Trophoblast cell (in vitro differentiated cells and primary cell): ENCODE data around the gene PCDHGB2.
"Not testable (repeated sequence)": the region's sequence is repeated elsewhere in the genome, so short reads cannot be mapped to it uniquely, and the experiment has no call there.

Experiments used
- DNase-seq, 2 donors: peaks; one replicate each; pipeline ENCODE4 v3.0.0-alpha.2; 2016
- H2AFZ ChIP-seq: 2 replicates; pipeline ENCODE4 v1.6.1; 2013; ENCODE audit warnings: low read length, moderate library complexity, mild to moderate bottlenecking; ENCODE audit not compliant: insufficient read depth, poor library complexity
- H2AK5ac ChIP-seq: 2 replicates; pipeline ENCODE4 v1.6.1; 2013; ENCODE audit warnings: mild to moderate bottlenecking, low read length
- H2BK120ac ChIP-seq: 2 replicates; pipeline ENCODE4 v1.6.1; 2013; ENCODE audit warnings: low read length, mild to moderate bottlenecking, moderate library complexity; ENCODE audit not compliant: insufficient read depth, poor library complexity
- H2BK12ac ChIP-seq: 2 replicates; pipeline ENCODE4 v1.6.1; 2013; ENCODE audit warnings: mild to moderate bottlenecking, low read length, moderate library complexity
- H2BK5ac ChIP-seq: 2 replicates; pipeline ENCODE4 v1.6.1; 2013; ENCODE audit warnings: low read length, low read depth, moderate library complexity, mild to moderate bottlenecking; ENCODE audit not compliant: poor library complexity
- H3K14ac ChIP-seq: 2 replicates; pipeline ENCODE4 v1.6.1; 2013; ENCODE audit warnings: mild to moderate bottlenecking, low read length
- H3K18ac ChIP-seq: 2 replicates; pipeline ENCODE4 v1.6.1; 2013; ENCODE audit warnings: mild to moderate bottlenecking, low read length
- H3K23ac ChIP-seq: 2 replicates; pipeline ENCODE4 v1.6.1; 2013; ENCODE audit warnings: low read length
- H3K27ac ChIP-seq: 2 replicates; pipeline ENCODE4 v1.5.1; 2013; ENCODE audit warnings: low read depth, mild to moderate bottlenecking, inconsistent platforms, low read length, moderate library complexity
- H3K27me3 ChIP-seq: 2 replicates; pipeline ENCODE4 v1.6.1; 2013; ENCODE audit warnings: inconsistent platforms, mild to moderate bottlenecking, low read length, moderate library complexity; ENCODE audit not compliant: insufficient read depth
- H3K36me3 ChIP-seq, 2 experiments: 1 replicate in 1 of 2; 2 replicates in 1 of 2; pipeline ENCODE4 v1.6.1; 2013; ENCODE audit warnings: low read length in 2 of 2, mild to moderate bottlenecking in 2 of 2, moderate library complexity in 1 of 2; ENCODE audit not compliant: insufficient read depth in 2 of 2, control insufficient read depth in 1 of 2
- H3K4ac ChIP-seq: 2 replicates; pipeline ENCODE4 v1.6.1; 2013; ENCODE audit warnings: low read depth, mild to moderate bottlenecking, low read length, moderate library complexity
- H3K4me1 ChIP-seq, 2 experiments: 1 replicate in 1 of 2; 2 replicates in 1 of 2; pipeline ENCODE4 v1.6.1; 2013; ENCODE audit warnings: low read length in 2 of 2, mild to moderate bottlenecking in 2 of 2, moderate library complexity in 1 of 2; ENCODE audit not compliant: insufficient read depth in 2 of 2, control insufficient read depth in 1 of 2
- H3K4me2 ChIP-seq: 2 replicates; pipeline ENCODE4 v1.6.1; 2013; ENCODE audit warnings: inconsistent platforms, mild to moderate bottlenecking, low read length, moderate library complexity
- H3K4me3 ChIP-seq: 2 replicates; pipeline ENCODE4 v1.5.1; 2013; ENCODE audit warnings: mild to moderate bottlenecking, low read depth, low read length, inconsistent platforms
- H3K79me1 ChIP-seq: one replicate; pipeline ENCODE4 v1.6.1; 2013; ENCODE audit warnings: low read length
- H3K79me2 ChIP-seq: 2 replicates; pipeline ENCODE4 v1.6.1; 2013; ENCODE audit warnings: low read length, mild to moderate bottlenecking; ENCODE audit not compliant: control insufficient read depth, insufficient read depth, poor library complexity
- H3K9ac ChIP-seq: 2 replicates; pipeline ENCODE4 v1.6.1; 2013; ENCODE audit warnings: mild to moderate bottlenecking, low read length
- H3K9me3 ChIP-seq: 2 replicates; pipeline ENCODE4 v1.6.1; 2013; ENCODE audit warnings: low read depth, mild to moderate bottlenecking, control low read depth, inconsistent platforms, low read length; ENCODE audit not compliant: insufficient read depth
- H4K12ac ChIP-seq: 2 replicates; pipeline ENCODE4 v1.6.1; 2013; ENCODE audit warnings: low read depth, mild to moderate bottlenecking, low read length, moderate library complexity
- H4K8ac ChIP-seq: 2 replicates; pipeline ENCODE4 v1.6.1; 2013; ENCODE audit warnings: low read depth, mild to moderate bottlenecking, low read length, moderate library complexity
- H4K91ac ChIP-seq: one replicate; pipeline ENCODE4 v1.6.1; 2013; ENCODE audit warnings: low read depth, mild to moderate bottlenecking, low read length, moderate library complexity
- WGBS: extraction: QIAGEN DNeasy Blood & Tissue Kit; methylation state at CpG from one replicate; pipeline ENCODE4 v1.1.7; 2013; ENCODE audit warnings: missing lambda C conversion rate; ENCODE audit not compliant: insufficient read length, insufficient coverage; ENCODE audit errors: extremely low coverage; 5-methylcytosine and 5-hydroxymethylcytosine counted together

PCDHGB2 gene

DNA sequence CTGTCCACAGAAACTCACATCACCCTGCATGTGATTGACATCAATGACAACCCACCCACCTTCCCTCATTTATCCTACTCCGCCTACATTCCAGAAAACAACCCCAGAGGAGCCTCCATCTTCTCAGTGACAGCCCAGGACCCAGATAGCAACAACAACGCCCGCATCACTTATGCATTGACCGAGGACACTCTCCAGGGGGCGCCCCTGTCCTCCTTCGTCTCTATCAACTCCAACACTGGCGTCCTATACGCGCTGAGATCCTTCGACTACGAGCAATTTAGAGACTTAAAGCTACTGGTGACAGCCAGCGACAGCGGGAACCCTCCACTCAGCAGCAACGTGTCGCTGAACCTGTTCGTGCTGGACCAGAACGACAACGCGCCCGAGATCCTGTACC, 14.5 kb upstream of the PCDHGB2 start:
- no peaks in the 10 kb centered on the region for H3K79me2 ChIP-seq
- H3K9me3 ChIP-seq, result peaks cover 14% of the 10 kb centered on the region

DNA sequence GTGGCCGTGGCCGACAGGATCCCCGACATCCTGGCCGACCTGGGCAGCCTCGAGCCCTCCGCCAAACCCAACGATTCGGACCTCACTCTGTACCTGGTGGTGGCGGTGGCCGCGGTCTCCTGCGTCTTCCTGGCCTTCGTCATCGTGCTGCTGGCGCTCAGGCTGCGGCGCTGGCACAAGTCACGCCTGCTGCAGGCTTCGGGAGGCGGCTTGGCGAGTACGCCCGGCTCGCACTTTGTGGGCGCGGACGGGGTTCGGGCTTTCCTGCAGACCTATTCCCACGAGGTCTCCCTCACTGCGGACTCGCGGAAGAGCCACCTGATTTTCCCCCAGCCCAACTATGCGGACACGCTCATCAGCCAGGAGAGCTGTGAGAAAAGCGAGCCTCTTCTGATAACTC, 13.8 kb upstream of the PCDHGB2 start:
- not testable (repeated sequence) for H3K79me1 ChIP-seq, H2AFZ ChIP-seq

More for the DNA sequence above, 14.5 kb upstream of the PCDHGB2 start:
- H3K36me3 ChIP-seq, result peaks cover 0 to 2% of the 10 kb centered on the region in 2 experiments
- no peak overlapping the region for H2BK5ac ChIP-seq
- no peak overlapping the region for H3K4ac ChIP-seq
- no peaks in the 10 kb centered on the region for H3K79me1 ChIP-seq
- H3K4me2 ChIP-seq, result no peak overlapping the region
- no peak overlapping the region for H4K12ac ChIP-seq
- H3K23ac ChIP-seq, result no peak overlapping the region
- no CpG with 5 or more reads among the region's 20 CpGs for WGBS
- no peak overlapping the region for H3K9ac ChIP-seq
- H3K14ac ChIP-seq, result no peak overlapping the region
- no peak overlapping the region for H3K27ac ChIP-seq
- peak overlapping the region; percentile 44 for H3K4me3 ChIP-seq
- no peak overlapping the region for H2AFZ ChIP-seq
- H3K4me1 ChIP-seq, result no peaks in the 10 kb centered on the region
- no peak overlapping the region for H2BK120ac ChIP-seq
- H3K18ac ChIP-seq, result no peak overlapping the region
- DNase-seq, result no peak
- no peak overlapping the region for H4K8ac ChIP-seq
- H4K91ac ChIP-seq, result no peak overlapping the region
- H2BK12ac ChIP-seq, result no peak overlapping the region
- no peaks in the 10 kb centered on the region for H3K27me3 ChIP-seq
- no peak overlapping the region for H2AK5ac ChIP-seq

DNA sequence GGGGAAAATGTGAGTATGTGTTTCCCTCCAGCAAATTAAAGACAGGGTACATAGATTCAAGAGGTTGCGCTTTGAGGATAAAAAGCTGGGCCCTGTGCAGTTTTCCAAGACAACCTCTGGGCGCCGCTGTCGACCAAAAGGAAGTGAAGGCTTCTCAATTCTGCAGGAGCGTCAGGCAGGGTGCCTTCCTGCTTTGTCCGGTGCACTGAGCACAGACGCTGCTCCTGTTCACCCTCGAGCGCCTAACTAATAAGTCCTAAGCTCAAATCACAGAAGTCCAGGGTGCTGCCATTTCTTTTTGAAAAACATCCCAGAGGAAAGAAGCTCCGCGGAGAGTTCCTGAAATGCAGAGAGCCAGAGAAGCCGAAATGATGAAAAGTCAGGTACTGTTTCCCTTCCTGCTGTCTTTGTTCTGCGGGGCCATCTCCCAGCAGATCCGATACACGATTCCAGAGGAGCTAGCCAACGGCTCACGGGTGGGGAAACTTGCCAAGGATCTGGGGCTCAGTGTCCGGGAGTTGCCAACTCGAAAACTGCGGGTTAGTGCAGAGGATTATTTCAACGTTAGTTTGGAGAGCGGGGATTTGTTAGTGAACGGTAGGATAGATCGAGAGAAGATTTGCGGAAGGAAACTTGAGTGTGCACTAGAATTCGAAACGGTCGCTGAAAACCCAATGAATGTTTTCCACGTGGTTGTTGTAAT, 9.7 kb upstream of the PCDHGB2 start, which contains the start of gene PCDHGB1:
Gene PCDHGB1 (plus strand): TSS at position 183 of the 703 bp plus-strand sequence. CDS start 162 bp downstream, at position 345.
- no peak within 1 kb of the TSS for H3K18ac ChIP-seq
- peaks cover 0 to 4% of the 10 kb centered on the region in 2 experiments for H3K36me3 ChIP-seq
- H3K4me2 ChIP-seq, result peak within 1 kb of the TSS; percentile 39
- H2AK5ac ChIP-seq, result no peak within 1 kb of the TSS
- no peak within 1 kb of the TSS for H3K4me3 ChIP-seq
- H2AFZ ChIP-seq, result peak within 1 kb of the TSS; percentile 85
- no peak within 1 kb of the TSS for H2BK12ac ChIP-seq
- no peak within 1 kb of the TSS for H3K4ac ChIP-seq
- H3K9ac ChIP-seq, result no peak within 1 kb of the TSS
- DNase-seq, result peak in 1 of 2 donors; percentile 7
- no peak within 1 kb of the TSS for H3K23ac ChIP-seq
- no peaks in the 10 kb centered on the region for H3K79me1 ChIP-seq
- peak within 1 kb of the TSS; percentile 27 for H2BK5ac ChIP-seq
- H4K12ac ChIP-seq, result peak within 1 kb of the TSS; percentile 84
- WGBS, result 100% methylated on average over 7 of the region's 29 CpGs
- H3K4me1 ChIP-seq, result no peaks in the 10 kb centered on the region
- H3K14ac ChIP-seq, result no peak within 1 kb of the TSS
- H2BK120ac ChIP-seq, result no peak within 1 kb of the TSS
- H3K27ac ChIP-seq, result no peak within 1 kb of the TSS
- no peak within 1 kb of the TSS for H4K8ac ChIP-seq
- no peaks in the 10 kb centered on the region for H3K79me2 ChIP-seq
- H3K27me3 ChIP-seq, result no peaks in the 10 kb centered on the region
- no peak within 1 kb of the TSS for H4K91ac ChIP-seq
- peaks cover 21% of the 10 kb centered on the region for H3K9me3 ChIP-seq

More for the DNA sequence above, 13.8 kb upstream of the PCDHGB2 start:
- H3K9ac ChIP-seq, DNase-seq, H3K27me3 ChIP-seq, H3K4me1 ChIP-seq, H2BK120ac ChIP-seq, H4K91ac ChIP-seq, H3K79me2 ChIP-seq, H4K12ac ChIP-seq, H2BK5ac ChIP-seq, H3K23ac ChIP-seq, H3K14ac ChIP-seq, H2AK5ac ChIP-seq, H2BK12ac ChIP-seq, H3K4me3 ChIP-seq, H3K4me2 ChIP-seq, H3K4ac ChIP-seq, H3K36me3 ChIP-seq, H3K27ac ChIP-seq, H4K8ac ChIP-seq, H3K18ac ChIP-seq: not testable (repeated sequence)
- WGBS, result no CpG with 5 or more reads among the region's 35 CpGs
- H3K9me3 ChIP-seq, result peaks cover 14% of the 10 kb centered on the region

DNA sequence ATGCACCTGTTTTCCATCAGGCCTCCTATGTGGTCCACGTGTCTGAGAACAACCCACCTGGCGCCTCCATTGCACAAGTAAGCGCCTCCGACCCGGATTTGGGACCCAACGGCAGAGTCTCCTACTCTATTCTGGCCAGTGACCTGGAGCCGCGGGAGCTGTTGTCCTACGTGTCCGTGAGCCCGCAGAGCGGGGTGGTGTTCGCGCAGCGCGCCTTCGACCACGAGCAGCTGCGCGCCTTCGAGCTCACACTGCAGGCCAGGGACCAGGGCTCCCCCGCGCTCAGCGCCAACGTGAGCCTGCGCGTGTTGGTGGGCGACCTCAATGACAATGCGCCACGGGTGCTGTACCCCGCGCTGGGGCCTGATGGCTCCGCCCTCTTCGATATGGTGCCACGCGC, 8.2 kb upstream of the PCDHGB2 start:
- DNase-seq, result no peak
- Histone ChIP-seq H3K36me3 (peaks cover 0 to 4% of the 10 kb centered on the region in 2 experiments), H3K79me2 (no peaks in the 10 kb centered on the region), H2AK5ac (no peak overlapping the region), H3K14ac (no peak overlapping the region), H3K27me3 (no peaks in the 10 kb centered on the region), H2AFZ (no peak overlapping the region), H3K23ac (no peak overlapping the region), H3K9me3 (peaks cover 23% of the 10 kb centered on the region), H3K4me1 (no peaks in the 10 kb centered on the region), H2BK12ac (no peak overlapping the region), H2BK5ac (no peak overlapping the region), H4K12ac (no peak overlapping the region), H3K18ac (no peak overlapping the region), H3K9ac (no peak overlapping the region), H3K4me3 (no peak overlapping the region), H4K91ac (no peak overlapping the region), H3K4me2 (no peak overlapping the region), H4K8ac (no peak overlapping the region), H3K27ac (no peak overlapping the region), H3K79me1 (no peaks in the 10 kb centered on the region), H2BK120ac (no peak overlapping the region), H3K4ac (no peak overlapping the region)
- WGBS, result no CpG with 5 or more reads among the region's 36 CpGs
